Esophagus squamous epithelium (tissue), 4 donors: ENCODE measurements around the gene DIPK1B.

Source experiments
- CTCF ChIP-seq, 6 experiments: fragments of 450-650 bp in 4 of 6; fragments of 200-600 bp in 2 of 6; sonication (generic) in 2 of 6; IDR thresholded peaks; one replicate each; pipeline ENCODE4 v1.5.1; 2016 to 2019; ENCODE audit warnings: antibody characterized with exemption in 6 of 6, mild to moderate bottlenecking in 4 of 6, moderate library complexity in 4 of 6
- POLR2A ChIP-seq, 4 donors: fragments of 450-650 bp; IDR thresholded peaks; one replicate each; pipeline ENCODE4 v1.6.1; 2017; ENCODE audit warnings: antibody characterized with exemption in 4 of 4, mild to moderate bottlenecking in 4 of 4, moderate library complexity in 3 of 4

DNA sequence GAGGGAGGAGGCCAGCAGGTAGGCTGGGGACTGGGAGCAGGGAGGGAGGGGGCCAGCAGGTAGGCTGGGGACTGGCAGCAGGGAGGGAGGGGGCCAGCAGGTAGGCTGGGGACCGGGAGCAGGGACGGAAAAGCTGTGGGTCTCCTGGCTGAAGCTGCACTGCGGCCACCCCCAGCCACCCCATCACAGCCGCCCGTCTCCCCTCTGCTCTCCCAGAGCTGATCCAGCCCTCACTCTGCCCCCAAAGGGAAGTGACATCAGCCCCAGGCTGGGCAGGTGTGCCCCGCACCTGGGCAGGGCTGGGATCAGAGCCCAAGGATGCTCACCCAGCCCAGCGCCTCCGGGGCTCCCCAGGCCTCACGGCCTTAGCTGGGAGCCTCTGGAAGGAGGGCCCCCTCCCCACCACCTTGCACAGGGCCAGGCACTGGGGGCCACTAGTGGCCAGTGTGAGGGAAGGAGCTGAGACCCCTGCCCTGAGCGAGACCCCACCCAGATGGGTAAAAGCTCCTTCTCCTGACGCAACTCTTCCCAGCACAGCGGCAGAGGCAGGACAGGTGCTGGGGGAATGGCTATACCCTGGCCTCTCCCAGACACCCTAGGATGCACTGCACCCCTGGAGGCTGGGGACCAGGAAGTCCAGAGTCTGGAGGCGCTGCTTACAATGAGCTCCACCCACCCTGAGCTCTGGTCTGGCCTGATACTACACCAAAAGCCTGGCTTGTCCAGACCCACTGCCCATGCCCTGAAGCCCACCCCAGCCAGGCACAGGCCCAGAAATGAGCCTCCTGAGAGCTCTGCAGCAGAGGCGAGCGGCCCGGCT, 36.7 kb upstream of the DIPK1B start:
- TF ChIP-seq POLR2A (IDR thresholded peaks at IDR 0.05) (no peak), CTCF (IDR thresholded peaks at IDR 0.05) (no peak)
